ENCODE measurements around the gene SH3RF2.

The SH3RF2 gene

GRCh38 chr5:145988993-145989392 lies 52.6 kb downstream of the SH3RF2 start:
- Histone ChIP-seq H3K27me3 (ENCODE audit: insufficient read depth, low read length) (no peaks in the 10 kb centered on the region), H3K4me2 (ENCODE audit: low read length) (no peak overlapping the region), H3K36me3 (ENCODE audit: insufficient read depth, low read length) (no peaks in the 10 kb centered on the region), H3K4me3 (ENCODE audit: low read depth, low read length, poor library complexity, severe bottlenecking) (no peak overlapping the region), H3F3A (ENCODE audit: insufficient read depth, low read length) (no peaks in the 10 kb centered on the region), H3K27ac (ENCODE audit: low read depth, low read length, poor library complexity, severe bottlenecking) (no peak overlapping the region), H2AFZ (ENCODE audit: low read length) (no peak overlapping the region), H3K4me1 (ENCODE audit: insufficient read depth, low read length, severe bottlenecking) (no peaks in the 10 kb centered on the region), H3K9me2 (ENCODE audit: low read depth, low read length) (no peaks in the 10 kb centered on the region), H3K9me3 (ENCODE audit: low read length) (no peaks in the 10 kb centered on the region), H3K79me2 (ENCODE audit: insufficient read depth, low read length) (no peaks in the 10 kb centered on the region), H3K9ac (ENCODE audit: low read length) (no peak overlapping the region), H4K20me1 (ENCODE audit: insufficient read depth, low read length) (no peaks in the 10 kb centered on the region)
- TF ChIP-seq, protein P1, sequence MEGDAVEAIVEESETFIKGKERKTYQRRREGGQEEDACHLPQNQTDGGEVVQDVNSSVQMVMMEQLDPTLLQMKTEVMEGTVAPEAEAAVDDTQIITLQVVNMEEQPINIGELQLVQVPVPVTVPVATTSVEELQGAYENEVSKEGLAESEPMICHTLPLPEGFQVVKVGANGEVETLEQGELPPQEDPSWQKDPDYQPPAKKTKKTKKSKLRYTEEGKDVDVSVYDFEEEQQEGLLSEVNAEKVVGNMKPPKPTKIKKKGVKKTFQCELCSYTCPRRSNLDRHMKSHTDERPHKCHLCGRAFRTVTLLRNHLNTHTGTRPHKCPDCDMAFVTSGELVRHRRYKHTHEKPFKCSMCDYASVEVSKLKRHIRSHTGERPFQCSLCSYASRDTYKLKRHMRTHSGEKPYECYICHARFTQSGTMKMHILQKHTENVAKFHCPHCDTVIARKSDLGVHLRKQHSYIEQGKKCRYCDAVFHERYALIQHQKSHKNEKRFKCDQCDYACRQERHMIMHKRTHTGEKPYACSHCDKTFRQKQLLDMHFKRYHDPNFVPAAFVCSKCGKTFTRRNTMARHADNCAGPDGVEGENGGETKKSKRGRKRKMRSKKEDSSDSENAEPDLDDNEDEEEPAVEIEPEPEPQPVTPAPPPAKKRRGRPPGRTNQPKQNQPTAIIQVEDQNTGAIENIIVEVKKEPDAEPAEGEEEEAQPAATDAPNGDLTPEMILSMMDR (IDR thresholded peaks at IDR 0.05; ENCODE audit: low read length) = no peak
- no peak for TF ChIP-seq EZH2 (IDR thresholded peaks at IDR 0.05; ENCODE audit: borderline replicate concordance, low read length)

- Histone ChIP-seq H3K9me3 (ENCODE audit: low read length) (no peaks in the 10 kb centered on the region), H3K36me3 (ENCODE audit: insufficient read depth, low read length) (no peaks in the 10 kb centered on the region), H3F3A (ENCODE audit: insufficient read depth, low read length) (no peaks in the 10 kb centered on the region), H3K4me2 (ENCODE audit: low read length) (no peak overlapping the region), H3K4me1 (ENCODE audit: insufficient read depth, low read length, severe bottlenecking) (no peaks in the 10 kb centered on the region), H3K9me2 (ENCODE audit: low read depth, low read length) (no peaks in the 10 kb centered on the region), H3K9ac (ENCODE audit: low read length) (no peak overlapping the region), H4K20me1 (ENCODE audit: insufficient read depth, low read length) (no peaks in the 10 kb centered on the region), H3K27ac (ENCODE audit: low read depth, low read length, poor library complexity, severe bottlenecking) (no peak overlapping the region), H3K27me3 (ENCODE audit: insufficient read depth, low read length) (no peaks in the 10 kb centered on the region), H3K4me3 (ENCODE audit: low read depth, low read length, poor library complexity, severe bottlenecking) (no peak overlapping the region), H3K79me2 (ENCODE audit: insufficient read depth, low read length) (no peaks in the 10 kb centered on the region), H2AFZ (ENCODE audit: low read length) (no peak overlapping the region)
- TF ChIP-seq, protein P1 (IDR thresholded peaks at IDR 0.05; ENCODE audit: low read length) = no peak
- TF ChIP-seq EZH2 (IDR thresholded peaks at IDR 0.05; ENCODE audit: borderline replicate concordance, low read length) = no peak
These were observed 53.0 kb downstream of the SH3RF2 start for GRCh38 chr5:145989428-145989827.

- TF ChIP-seq EZH2 (IDR thresholded peaks at IDR 0.05; ENCODE audit: borderline replicate concordance, low read length) = no peak
- TF ChIP-seq, protein P1 (IDR thresholded peaks at IDR 0.05; ENCODE audit: low read length) = no peak
- Histone ChIP-seq H3K4me2 (ENCODE audit: low read length) (no peak overlapping the region), H4K20me1 (ENCODE audit: insufficient read depth, low read length) (no peaks in the 10 kb centered on the region), H3K79me2 (ENCODE audit: insufficient read depth, low read length) (no peaks in the 10 kb centered on the region), H3K27me3 (ENCODE audit: insufficient read depth, low read length) (no peaks in the 10 kb centered on the region), H3K4me3 (ENCODE audit: low read depth, low read length, poor library complexity, severe bottlenecking) (no peak overlapping the region), H3K9ac (ENCODE audit: low read length) (no peak overlapping the region), H2AFZ (ENCODE audit: low read length) (no peak overlapping the region), H3K27ac (ENCODE audit: low read depth, low read length, poor library complexity, severe bottlenecking) (no peak overlapping the region), H3F3A (ENCODE audit: insufficient read depth, low read length) (no peaks in the 10 kb centered on the region), H3K4me1 (ENCODE audit: insufficient read depth, low read length, severe bottlenecking) (no peaks in the 10 kb centered on the region), H3K36me3 (ENCODE audit: insufficient read depth, low read length) (no peaks in the 10 kb centered on the region), H3K9me2 (ENCODE audit: low read depth, low read length) (no peaks in the 10 kb centered on the region), H3K9me3 (ENCODE audit: low read length) (no peaks in the 10 kb centered on the region)
These were observed 53.8 kb downstream of the SH3RF2 start for GRCh38 chr5:145990170-145990569.

All from OCI-LY1 (cell line).